Amniotic epithelial cell (primary cell): ENCODE measurements around the gene SCD5.

Source experiments
- DNase-seq: peaks from one replicate; pipeline ENCODE4 v3.0.0-alpha.2; 2010; ENCODE audit warnings: low read depth

The SCD5 gene

DNA sequence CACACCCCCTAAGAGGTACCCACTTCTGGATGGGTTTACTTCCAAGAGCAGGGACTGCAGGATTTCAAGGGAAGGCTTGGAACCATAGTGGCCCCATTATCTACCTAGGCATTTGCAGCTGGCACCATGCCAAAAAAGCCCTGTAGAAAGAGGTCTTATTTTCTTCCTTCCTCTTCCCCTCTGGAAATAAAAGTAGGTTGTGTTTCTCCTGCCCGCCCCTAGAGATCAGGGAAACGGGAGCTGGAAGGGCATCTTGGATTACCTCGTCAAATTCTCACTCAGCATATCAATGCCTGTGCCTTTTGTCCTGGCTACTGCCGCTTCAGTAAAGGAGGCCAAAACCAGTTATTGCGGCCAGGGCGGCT is 1.6 kb downstream of the SCD5 start:
- no peak for DNase-seq

GRCh38 chr4:82792912-82793649 is 5.5 kb downstream of the SCD5 start:
- no peak for DNase-seq

GRCh38 chr4:82791179-82791578 is 7.4 kb downstream of the SCD5 start:
- DNase-seq, result no peak

GRCh38 chr4:82790060-82790660 is 8.4 kb downstream of the SCD5 start:
- no peak for DNase-seq

DNA sequence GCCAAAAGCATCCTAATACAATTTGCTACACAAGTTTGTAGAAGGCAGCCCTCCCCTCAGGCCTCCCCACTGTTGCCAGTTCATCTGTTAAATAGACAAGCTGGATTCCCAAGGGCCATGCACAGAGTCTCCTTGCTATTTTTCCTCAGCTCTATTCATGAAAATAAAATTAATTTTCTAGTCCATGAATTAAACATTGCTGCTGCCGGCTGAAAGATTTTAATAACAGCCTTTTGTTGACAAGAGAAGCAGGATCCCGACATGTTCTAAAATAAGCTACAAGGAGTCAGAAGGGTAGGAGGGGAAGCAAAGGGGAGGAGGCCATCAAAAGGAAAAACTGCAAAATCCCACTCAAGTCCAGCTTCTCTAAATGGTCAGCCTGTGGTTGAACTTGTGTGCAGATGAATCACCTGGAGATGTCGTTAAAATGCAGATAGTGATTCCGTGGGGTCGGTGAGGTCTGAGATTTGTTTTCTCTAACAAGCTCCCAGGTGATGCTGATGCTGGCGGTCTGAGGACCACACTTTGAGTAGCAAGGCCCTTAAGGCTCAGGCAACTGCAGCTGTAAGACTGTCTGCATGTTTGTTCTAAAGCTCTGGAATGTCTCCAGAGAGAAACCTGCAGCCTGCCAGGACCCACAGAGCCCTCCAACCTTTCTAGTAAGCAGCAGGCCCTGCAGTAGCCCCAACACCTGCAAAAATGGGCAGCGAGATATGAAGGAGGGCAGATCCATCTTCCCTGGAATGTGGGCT is 9.4 kb downstream of the SCD5 start:
- no peak for DNase-seq

DNA sequence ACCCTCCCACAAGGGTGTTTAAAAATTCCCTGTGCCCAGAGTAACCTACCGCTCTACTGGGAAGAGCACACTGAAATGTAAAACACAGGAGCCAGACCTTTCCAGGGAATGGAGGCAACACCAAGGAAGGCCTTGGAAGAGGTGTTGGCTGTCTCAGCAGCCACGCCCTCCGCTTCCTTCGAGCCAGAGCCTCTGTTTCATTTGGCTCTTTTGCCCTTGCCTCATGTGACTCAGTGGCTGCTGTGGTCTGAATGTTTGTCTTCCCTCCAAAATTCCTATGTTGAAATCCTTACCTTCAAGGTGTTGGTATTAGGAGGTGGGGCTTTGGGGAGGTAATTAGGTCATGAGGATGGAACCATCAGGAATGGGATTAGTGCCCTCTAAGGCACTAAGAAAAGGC is 11.3 kb downstream of the SCD5 start:
- no peak for DNase-seq

- no peak for DNase-seq
Measured at GRCh38 chr4:82786828-82787227, 11.8 kb downstream of the SCD5 start.

DNA sequence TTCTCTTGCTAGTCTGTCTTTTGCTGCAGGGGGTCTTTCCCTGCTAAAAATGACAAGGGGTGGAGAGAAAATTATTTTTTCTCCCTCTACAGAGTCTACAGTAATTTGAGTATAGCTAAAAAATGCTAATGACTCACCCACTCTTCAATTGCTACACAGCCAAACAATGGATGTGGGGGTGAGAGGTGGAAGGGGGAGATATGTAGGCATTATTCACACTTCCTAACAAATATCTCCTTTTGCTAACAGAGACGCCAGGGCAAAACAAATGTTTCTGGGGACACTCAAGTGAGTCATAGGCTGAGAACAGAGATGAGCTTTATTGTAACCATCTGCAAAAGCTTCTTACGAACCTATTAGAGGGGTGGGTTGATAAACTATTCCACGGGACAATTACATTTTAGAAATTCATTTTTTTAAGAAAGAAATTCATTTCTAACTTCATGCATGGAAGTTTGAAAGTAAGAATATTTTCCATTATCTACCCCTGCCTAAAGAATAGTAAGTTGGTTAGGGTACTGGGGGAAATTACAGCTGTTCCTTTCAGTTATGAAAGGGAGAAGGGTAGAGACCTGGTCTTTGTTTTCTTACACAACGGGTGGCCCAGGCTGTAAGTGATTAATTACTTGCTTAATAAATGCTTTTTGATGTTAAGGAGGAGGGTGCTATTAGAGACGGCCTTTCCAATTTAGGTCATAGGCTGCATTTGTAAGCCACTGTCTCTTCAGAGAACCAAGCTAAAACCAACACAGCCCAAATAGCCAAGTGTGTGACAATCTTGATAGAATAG is 12.8 kb downstream of the SCD5 start:
- DNase-seq, result peak; percentile 71

DNA sequence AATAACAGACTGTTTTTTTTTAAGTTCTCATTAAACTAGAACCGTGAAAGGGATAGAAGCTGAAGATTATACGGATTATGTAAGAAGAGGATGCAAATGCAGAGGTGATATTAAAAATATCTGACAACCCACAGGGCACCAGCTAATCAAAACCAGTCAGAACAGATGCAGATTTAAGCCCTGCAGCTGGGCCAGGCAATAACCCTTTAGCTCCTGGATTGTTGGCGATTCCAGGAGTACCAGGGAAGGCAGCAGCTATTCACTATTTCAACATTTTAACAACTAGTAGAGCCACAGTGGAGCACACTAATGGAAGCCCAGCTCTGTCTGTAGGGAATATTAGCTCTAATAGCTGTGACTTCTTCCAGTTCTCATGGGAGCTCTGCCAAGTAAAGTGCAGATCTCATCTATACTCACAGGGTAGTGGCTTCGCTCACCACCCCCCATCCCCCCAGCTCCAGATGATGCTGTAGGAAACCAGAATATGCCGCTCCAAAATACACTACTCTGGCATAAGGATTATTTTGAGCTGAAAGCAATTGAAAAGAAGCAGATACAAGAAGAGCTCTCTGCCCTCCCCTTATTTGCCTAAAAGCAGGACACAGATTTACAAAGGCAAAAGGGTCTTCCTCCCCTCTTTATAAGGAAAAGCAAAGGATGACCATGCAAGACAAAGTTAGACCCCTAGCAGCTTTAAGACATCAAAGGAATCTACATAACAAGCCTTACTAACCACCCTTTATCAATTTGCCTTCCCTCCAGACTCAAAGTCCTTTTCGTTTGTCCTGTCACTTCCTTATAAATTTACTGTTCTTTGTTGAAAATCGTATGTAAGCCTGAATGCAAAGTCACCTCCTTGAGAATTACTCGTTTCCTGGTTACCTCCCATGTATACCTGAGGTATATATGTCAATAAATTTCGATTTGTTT is 13.7 kb downstream of the SCD5 start:
- no peak for DNase-seq

DNA sequence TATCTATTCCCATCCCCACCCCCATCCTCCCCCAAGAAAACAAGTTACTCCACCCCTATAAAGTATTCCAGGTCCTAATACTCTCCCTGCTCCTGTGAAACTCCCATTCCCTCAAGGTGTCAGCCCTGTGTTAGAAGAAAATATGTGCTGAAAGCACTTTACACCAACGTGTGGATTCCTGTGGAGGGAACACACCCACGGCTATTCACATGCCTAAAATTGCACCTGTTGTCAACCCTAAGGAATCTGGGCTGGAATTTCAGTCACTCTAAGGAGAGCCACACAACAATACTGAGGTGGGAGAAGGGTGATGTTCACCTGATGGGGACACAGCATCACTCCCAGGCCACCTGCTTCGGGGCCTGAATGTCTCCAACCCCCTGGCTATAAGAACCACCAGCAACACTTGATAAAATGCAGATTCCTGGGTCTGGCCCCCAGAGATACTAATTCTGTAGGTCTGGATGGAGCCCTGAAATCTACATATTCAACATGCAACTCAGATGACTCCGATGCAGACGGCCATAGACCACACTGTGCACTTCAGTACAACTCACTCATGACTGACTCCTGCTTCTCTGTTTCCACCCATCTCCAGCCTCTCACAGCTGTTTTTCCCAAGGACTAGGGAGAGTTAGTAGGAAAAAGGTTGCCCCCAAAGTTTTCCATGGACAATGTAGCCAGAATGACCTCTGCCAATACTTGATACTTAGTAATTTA is 15.8 kb downstream of the SCD5 start:
- no peak for DNase-seq

- DNase-seq, result peak; percentile 22
Measured at GRCh38 chr4:82780752-82781231, 17.8 kb downstream of the SCD5 start.

GRCh38 chr4:82780170-82780751 is 18.3 kb downstream of the SCD5 start:
- no peak for DNase-seq

DNA sequence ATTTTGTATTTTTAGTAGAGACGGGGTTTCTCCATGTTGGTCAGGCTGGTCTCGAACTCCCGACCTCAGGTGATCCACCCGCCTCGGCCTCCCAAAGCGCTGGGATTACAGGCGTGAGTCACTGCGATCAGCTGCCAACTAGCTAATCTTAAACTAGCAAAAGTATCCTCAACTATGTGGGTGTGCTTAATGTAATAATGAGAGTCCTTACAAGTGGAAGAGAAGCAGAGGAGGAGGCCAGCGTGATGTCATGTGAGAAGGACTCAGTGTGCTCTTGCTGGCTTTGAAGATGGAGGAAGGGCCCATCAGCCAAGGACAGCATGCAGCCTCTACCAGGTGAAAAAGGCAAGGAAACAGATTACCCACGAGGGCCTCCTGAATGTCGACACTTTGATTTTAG is 19.6 kb downstream of the SCD5 start:
- DNase-seq, result no peak

DNA sequence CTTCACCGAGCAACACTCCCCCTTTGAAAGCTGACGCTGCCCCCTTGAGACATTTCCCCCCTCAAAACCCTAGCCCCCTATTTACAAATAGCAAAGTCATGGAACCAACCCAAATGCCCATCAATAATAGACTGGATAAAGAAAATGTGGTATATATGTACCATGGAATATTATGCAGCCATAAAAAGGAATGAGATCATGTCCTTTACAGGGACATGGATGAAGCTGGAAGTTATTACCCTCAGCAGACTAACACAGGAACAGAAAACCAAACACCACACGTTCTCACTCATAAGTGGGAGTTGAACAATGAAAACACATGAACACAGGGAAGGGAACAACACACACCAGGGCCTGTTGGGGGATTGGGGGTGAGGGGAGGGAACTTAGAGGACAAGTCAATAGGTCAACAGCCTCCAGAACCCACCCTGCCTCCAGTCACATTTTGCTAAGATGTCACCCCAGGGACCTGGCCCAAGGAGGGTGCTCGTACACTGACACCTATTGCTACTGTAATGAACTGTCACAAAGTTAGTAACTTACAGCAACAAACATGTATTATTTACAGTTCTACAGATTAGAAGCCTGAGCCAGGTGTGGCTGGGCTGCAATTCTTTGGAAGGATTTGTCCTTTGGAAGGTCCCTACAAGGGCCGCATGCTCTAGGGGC is 20.6 kb downstream of the SCD5 start:
- no peak for DNase-seq

GRCh38 chr4:82776925-82777542 is 21.6 kb downstream of the SCD5 start:
- no peak for DNase-seq

DNA sequence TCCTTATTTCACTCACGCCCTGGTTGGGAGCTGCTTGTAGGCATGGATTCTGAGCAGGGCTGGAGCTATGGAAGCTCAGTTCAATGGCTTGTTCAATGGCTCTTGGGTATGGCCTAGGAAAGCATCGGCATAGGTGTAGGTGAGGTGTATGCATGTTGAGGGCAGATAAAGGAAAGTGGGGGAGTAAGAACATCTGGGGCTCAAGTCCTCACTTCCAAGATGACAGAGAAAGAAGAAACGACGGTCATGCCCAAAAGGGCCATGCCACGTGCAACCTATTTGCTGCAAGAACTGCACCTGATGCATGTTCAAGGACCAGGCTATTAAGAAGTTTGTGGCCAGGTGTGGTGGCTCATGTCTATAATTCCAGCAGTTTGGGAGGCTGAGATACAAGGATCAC is 23.4 kb downstream of the SCD5 start:
- DNase-seq, result no peak

DNA sequence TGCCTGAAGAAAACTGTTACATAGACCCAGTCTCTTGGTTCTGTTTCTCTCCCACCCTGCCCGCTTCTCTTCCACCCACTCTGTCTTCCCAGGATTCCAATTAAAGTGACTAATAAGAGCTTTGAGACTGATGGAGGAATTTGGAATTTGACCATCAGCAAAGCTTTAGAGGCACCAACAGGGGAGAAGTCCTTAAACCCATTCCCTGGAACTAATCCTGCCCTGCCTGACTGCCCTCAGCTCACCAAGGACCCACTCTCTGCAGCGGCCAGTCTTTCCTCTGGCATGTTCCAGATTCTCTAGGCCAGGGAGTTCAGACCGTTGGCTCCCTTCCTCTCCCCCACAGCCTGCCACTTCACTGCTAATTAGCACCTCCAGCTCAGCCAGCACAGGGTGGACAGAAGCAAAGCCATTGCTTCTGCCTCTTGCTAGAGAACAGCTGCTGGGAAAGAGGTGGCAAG is 23.9 kb downstream of the SCD5 start:
- no peak for DNase-seq

DNA sequence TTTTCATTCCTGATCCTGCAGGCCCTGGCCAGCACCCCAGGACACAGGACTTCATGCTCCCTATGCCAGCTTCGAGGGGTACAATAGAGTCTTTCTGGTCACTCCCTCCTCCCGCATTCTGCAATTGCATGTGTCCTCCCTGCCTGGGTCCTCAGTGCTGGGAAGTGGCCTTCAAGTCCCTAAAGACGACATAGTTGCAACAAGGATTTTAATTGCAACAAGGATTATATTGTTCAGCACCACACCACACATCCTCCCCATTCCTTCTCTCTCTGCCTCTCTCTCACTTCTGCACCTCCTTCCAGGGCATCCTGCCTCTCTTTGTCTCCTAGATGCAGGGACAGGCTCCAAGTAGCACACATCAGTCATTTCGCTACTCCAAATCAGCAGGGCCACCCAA is 25.5 kb downstream of the SCD5 start:
- no peak for DNase-seq

DNA sequence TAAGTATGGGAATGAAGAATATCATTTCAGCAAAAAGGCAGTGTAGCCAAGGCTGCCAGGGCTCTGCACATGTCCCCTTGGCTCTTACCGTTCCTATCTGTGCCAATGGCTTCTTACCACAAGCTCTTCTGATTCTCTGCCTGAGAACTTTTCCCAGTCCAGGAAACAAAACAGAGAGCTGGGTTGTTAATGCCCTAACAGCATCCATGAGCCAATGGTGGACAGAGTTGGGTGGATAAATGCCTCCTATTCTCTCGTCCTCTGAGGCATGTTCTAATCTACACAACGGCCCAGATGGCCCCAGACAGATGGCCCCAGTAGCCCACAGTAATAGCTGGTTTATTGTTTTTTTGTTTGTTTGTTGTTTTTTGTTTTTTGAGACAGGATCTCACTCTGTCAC is 28.0 kb downstream of the SCD5 start:
- no peak for DNase-seq
